Measurements from ENCODE around the gene GAPDHS. TPM values are rescaled to one million over a fixed set of nuclear protein-coding genes. Genes with fewer than 3 reads are reported as not detected.

Gene GAPDHS
- polyA plus RNA-seq, 3 donors: not detected

GRCh38 chr19:35563207-35563829 is 30.1 kb downstream of the GAPDHS start, which contains the start of gene ATP4A:
Gene ATP4A (minus strand): TSS chr19:35563658. CDS start chr19:35563629, 29 bp downstream.
- no peak for DNase-seq (ENCODE audit: extremely low read depth in 1 of 11, low read depth in 9 of 11, low spot score in 4 of 11)

- DNase-seq (ENCODE audit: extremely low read depth in 1 of 11, low read depth in 9 of 11, low spot score in 4 of 11): no peak
Measured at GRCh38 chr19:35565016-35565856, 32.0 kb downstream of the GAPDHS start.

- DNase-seq (ENCODE audit: extremely low read depth in 1 of 11, low read depth in 9 of 11, low spot score in 4 of 11): no peak
Measured at GRCh38 chr19:35566738-35567137, 33.5 kb downstream of the GAPDHS start.

GRCh38 chr19:35569281-35569781 is 36.1 kb downstream of the GAPDHS start:
- no peak for DNase-seq (ENCODE audit: extremely low read depth in 1 of 11, low read depth in 9 of 11, low spot score in 4 of 11)

- DNase-seq (ENCODE audit: extremely low read depth in 1 of 11, low read depth in 9 of 11, low spot score in 4 of 11): no peak
Measured at GRCh38 chr19:35571406-35571965, 38.2 kb downstream of the GAPDHS start.

- DNase-seq (ENCODE audit: extremely low read depth in 1 of 11, low read depth in 9 of 11, low spot score in 4 of 11): no peak
Measured at GRCh38 chr19:35577918-35578317, 44.7 kb downstream of the GAPDHS start.

- DNase-seq (ENCODE audit: extremely low read depth in 1 of 11, low read depth in 9 of 11, low spot score in 4 of 11): no peak
Measured at GRCh38 chr19:35578707-35579106, 45.5 kb downstream of the GAPDHS start.

GRCh38 chr19:35582760-35583159 is 49.5 kb downstream of the GAPDHS start:
- no peak for DNase-seq (ENCODE audit: extremely low read depth in 1 of 11, low read depth in 9 of 11, low spot score in 4 of 11)

GRCh38 chr19:35585848-35586247 is 52.6 kb downstream of the GAPDHS start, which contains the start of gene PMIS2:
Gene PMIS2 (plus strand): TSS chr19:35586173. CDS start chr19:35586260, 87 bp downstream.
- DNase-seq (ENCODE audit: extremely low read depth in 1 of 11, low read depth in 9 of 11, low spot score in 4 of 11): no peak

GRCh38 chr19:35587321-35587720 is 54.1 kb downstream of the GAPDHS start:
- no peak for DNase-seq (ENCODE audit: extremely low read depth in 1 of 11, low read depth in 9 of 11, low spot score in 4 of 11)

GRCh38 chr19:35590875-35591274 is 57.6 kb downstream of the GAPDHS start:
- no peak for DNase-seq (ENCODE audit: extremely low read depth in 1 of 11, low read depth in 9 of 11, low spot score in 4 of 11)

GRCh38 chr19:35592226-35592625 is 59.0 kb downstream of the GAPDHS start:
- peak in 8 of 11 donors; percentile 13 to 46 (median 36) for DNase-seq (ENCODE audit: extremely low read depth in 1 of 11, low read depth in 9 of 11, low spot score in 4 of 11)

Other genes with a start within 250 kb of the GAPDHS start
- gene MAG, start 241.3 kb upstream of the GAPDHS start, polyA plus RNA-seq (ENCODE audit: insufficient read length in 3 of 3): 1 to 10 TPM; 2.4 to 5.2 (median 4.8) TPM
- gene CD22, start 204.3 kb upstream of the GAPDHS start, polyA plus RNA-seq (ENCODE audit: insufficient read length in 3 of 3): 10 to 100 TPM; 10.7 to 16.5 (median 12.5) TPM
- gene FFAR1, start 185.6 kb upstream of the GAPDHS start, polyA plus RNA-seq (ENCODE audit: insufficient read length in 3 of 3): under 1 TPM; 0.25 to 0.53 (median 0.52) TPM
- under 1 TPM; 0.11 to 0.20 (median 0.17) TPM for gene FFAR3, start 175.0 kb upstream of the GAPDHS start, polyA plus RNA-seq (ENCODE audit: insufficient read length in 3 of 3)
- not detected for gene GPR42, start 162.4 kb upstream of the GAPDHS start, polyA plus RNA-seq (ENCODE audit: insufficient read length in 3 of 3)
- under 1 TPM; 0.32 to 0.84 (median 0.55) TPM for gene FFAR2, start 85.2 kb upstream of the GAPDHS start, polyA plus RNA-seq (ENCODE audit: insufficient read length in 3 of 3)
- 1 to 10 TPM in 2 of 3 donors, under 1 TPM in 1; 0.40 to 1.5 (median 1.1) TPM for gene KRTDAP, start 43.0 kb upstream of the GAPDHS start, polyA plus RNA-seq (ENCODE audit: insufficient read length in 3 of 3)
- gene DMKN, start 19.8 kb upstream of the GAPDHS start, polyA plus RNA-seq (ENCODE audit: insufficient read length in 3 of 3): 100 to 1,000 TPM in 1 of 3 donors, 10 to 100 TPM in 2; 69.7 to 129 (median 73.6) TPM
- under 1 TPM in 1 of 3 donors, not detected in 2; 0.09 TPM for gene SBSN, start 5.1 kb upstream of the GAPDHS start, polyA plus RNA-seq (ENCODE audit: insufficient read length in 3 of 3)
- gene TMEM147, start 12.2 kb downstream of the GAPDHS start, polyA plus RNA-seq (ENCODE audit: insufficient read length in 3 of 3): 10 to 100 TPM; 81.4 to 99.2 (median 94.4) TPM
- under 1 TPM in 1 of 3 donors, not detected in 2; 0.11 TPM for gene ATP4A, start 30.2 kb downstream of the GAPDHS start, polyA plus RNA-seq (ENCODE audit: insufficient read length in 3 of 3)
- gene PMIS2, start 52.7 kb downstream of the GAPDHS start, polyA plus RNA-seq (ENCODE audit: insufficient read length in 3 of 3): not detected
- 10 to 100 TPM; 24.0 to 30.8 (median 28.4) TPM for gene HAUS5, start 79.3 kb downstream of the GAPDHS start, polyA plus RNA-seq (ENCODE audit: insufficient read length in 3 of 3)
- gene RBM42, start 95.6 kb downstream of the GAPDHS start, polyA plus RNA-seq (ENCODE audit: insufficient read length in 3 of 3): 10 to 100 TPM; 48.2 to 83.4 (median 69.0) TPM
- gene ETV2, start 108.3 kb downstream of the GAPDHS start, polyA plus RNA-seq (ENCODE audit: insufficient read length in 3 of 3): 1 to 10 TPM; 1.6 to 2.6 (median 2.0) TPM
- gene COX6B1, start 114.9 kb downstream of the GAPDHS start, polyA plus RNA-seq (ENCODE audit: insufficient read length in 3 of 3): 100 to 1,000 TPM; 284 to 381 (median 334) TPM
- gene UPK1A, start 133.1 kb downstream of the GAPDHS start, polyA plus RNA-seq (ENCODE audit: insufficient read length in 3 of 3): 1 to 10 TPM; 5.1 to 7.6 (median 6.0) TPM
- gene ZBTB32, start 171.1 kb downstream of the GAPDHS start, polyA plus RNA-seq (ENCODE audit: insufficient read length in 3 of 3): under 1 TPM; 0.20 to 0.98 (median 0.40) TPM
- 10 to 100 TPM; 31.2 to 39.1 (median 37.6) TPM for gene KMT2B, start 184.5 kb downstream of the GAPDHS start, polyA plus RNA-seq (ENCODE audit: insufficient read length in 3 of 3)
- gene IGFLR1, start 209.0 kb downstream of the GAPDHS start, polyA plus RNA-seq (ENCODE audit: insufficient read length in 3 of 3): 1 to 10 TPM; 3.3 to 5.6 (median 5.1) TPM
- gene U2AF1L4, start 212.0 kb downstream of the GAPDHS start, polyA plus RNA-seq (ENCODE audit: insufficient read length in 3 of 3): 10 to 100 TPM; 12.8 to 19.3 (median 19.0) TPM
- gene PSENEN, start 212.2 kb downstream of the GAPDHS start, polyA plus RNA-seq (ENCODE audit: insufficient read length in 3 of 3): 10 to 100 TPM; 59.6 to 66.5 (median 65.4) TPM
- gene LIN37, start 215.1 kb downstream of the GAPDHS start, polyA plus RNA-seq (ENCODE audit: insufficient read length in 3 of 3): 10 to 100 TPM; 12.5 to 12.9 (median 12.6) TPM
- gene HSPB6, start 223.6 kb downstream of the GAPDHS start, polyA plus RNA-seq (ENCODE audit: insufficient read length in 3 of 3): 10 to 100 TPM; 18.4 to 27.8 (median 22.7) TPM
- 10 to 100 TPM; 14.5 to 23.7 (median 16.3) TPM for gene PROSER3, start 224.7 kb downstream of the GAPDHS start, polyA plus RNA-seq (ENCODE audit: insufficient read length in 3 of 3)
- gene ARHGAP33, start 242.1 kb downstream of the GAPDHS start, polyA plus RNA-seq (ENCODE audit: insufficient read length in 3 of 3): 10 to 100 TPM; 17.7 to 45.7 (median 33.6) TPM

Data from renal cortex interstitium (tissue), 11 donors.